ENCODE data around the gene OGFRL1.

Gene OGFRL1

GRCh38 chr6:71321314-71321713 lies 32.7 kb downstream of the OGFRL1 start:
- Histone ChIP-seq H3K27me3 (ENCODE audit: control insufficient read depth, insufficient read depth, low read length) (no peaks in the 10 kb centered on the region), H3K9ac (ENCODE audit: low read length) (no peak overlapping the region), H3K4me1 (ENCODE audit: control insufficient read depth, insufficient read depth, low read length) (no peaks in the 10 kb centered on the region), H3K4me3 (ENCODE audit: low read length) (no peak overlapping the region), H3K27ac (ENCODE audit: low read depth, low read length) (no peak overlapping the region), H3K36me3 (ENCODE audit: control insufficient read depth, insufficient read depth, low read length) (no peaks in the 10 kb centered on the region)

GRCh38 chr6:71324194-71324785 lies 35.7 kb downstream of the OGFRL1 start:
- Histone ChIP-seq H3K27ac (ENCODE audit: low read depth, low read length) (no peak overlapping the region), H3K9ac (ENCODE audit: low read length) (no peak overlapping the region), H3K4me3 (ENCODE audit: low read length) (no peak overlapping the region), H3K36me3 (ENCODE audit: control insufficient read depth, insufficient read depth, low read length) (no peaks in the 10 kb centered on the region), H3K27me3 (ENCODE audit: control insufficient read depth, insufficient read depth, low read length) (no peaks in the 10 kb centered on the region), H3K4me1 (ENCODE audit: control insufficient read depth, insufficient read depth, low read length) (no peaks in the 10 kb centered on the region)

- no peak overlapping the region for H3K27ac ChIP-seq (ENCODE audit: low read depth, low read length)
- no peak overlapping the region for H3K9ac ChIP-seq (ENCODE audit: low read length)
- no peak overlapping the region for H3K4me3 ChIP-seq (ENCODE audit: low read length)
- H3K36me3 ChIP-seq (ENCODE audit: control insufficient read depth, insufficient read depth, low read length), result no peaks in the 10 kb centered on the region
- no peaks in the 10 kb centered on the region for H3K4me1 ChIP-seq (ENCODE audit: control insufficient read depth, insufficient read depth, low read length)
- H3K27me3 ChIP-seq (ENCODE audit: control insufficient read depth, insufficient read depth, low read length), result no peaks in the 10 kb centered on the region
Measured at GRCh38 chr6:71326611-71327010, 38.0 kb downstream of the OGFRL1 start.

GRCh38 chr6:71330501-71330900 lies 41.9 kb downstream of the OGFRL1 start:
- Histone ChIP-seq H3K4me1 (ENCODE audit: control insufficient read depth, insufficient read depth, low read length) (no peaks in the 10 kb centered on the region), H3K27me3 (ENCODE audit: control insufficient read depth, insufficient read depth, low read length) (no peaks in the 10 kb centered on the region)

GRCh38 chr6:71332012-71332411 lies 43.4 kb downstream of the OGFRL1 start:
- Histone ChIP-seq H3K27ac (ENCODE audit: low read depth, low read length) (no peak overlapping the region), H3K36me3 (ENCODE audit: control insufficient read depth, insufficient read depth, low read length) (no peaks in the 10 kb centered on the region), H3K4me1 (ENCODE audit: control insufficient read depth, insufficient read depth, low read length) (no peaks in the 10 kb centered on the region), H3K27me3 (ENCODE audit: control insufficient read depth, insufficient read depth, low read length) (no peaks in the 10 kb centered on the region), H3K4me3 (ENCODE audit: low read length) (no peak overlapping the region), H3K9ac (ENCODE audit: low read length) (no peak overlapping the region)

More at GRCh38 chr6:71330501-71330900, 41.9 kb downstream of the OGFRL1 start:
- Histone ChIP-seq H3K27ac (ENCODE audit: low read depth, low read length) (no peak overlapping the region), H3K4me3 (ENCODE audit: low read length) (no peak overlapping the region), H3K9ac (ENCODE audit: low read length) (no peak overlapping the region), H3K36me3 (ENCODE audit: control insufficient read depth, insufficient read depth, low read length) (no peaks in the 10 kb centered on the region)

- Histone ChIP-seq H3K27ac (ENCODE audit: low read depth, low read length) (no peak overlapping the region), H3K4me3 (ENCODE audit: low read length) (no peak overlapping the region), H3K4me1 (ENCODE audit: control insufficient read depth, insufficient read depth, low read length) (no peaks in the 10 kb centered on the region), H3K27me3 (ENCODE audit: control insufficient read depth, insufficient read depth, low read length) (no peaks in the 10 kb centered on the region), H3K9ac (ENCODE audit: low read length) (no peak overlapping the region), H3K36me3 (ENCODE audit: control insufficient read depth, insufficient read depth, low read length) (no peaks in the 10 kb centered on the region)
Measured at GRCh38 chr6:71333050-71333449, 44.4 kb downstream of the OGFRL1 start.

- Histone ChIP-seq H3K27me3 (ENCODE audit: control insufficient read depth, insufficient read depth, low read length) (no peaks in the 10 kb centered on the region), H3K36me3 (ENCODE audit: control insufficient read depth, insufficient read depth, low read length) (no peaks in the 10 kb centered on the region), H3K4me3 (ENCODE audit: low read length) (no peak overlapping the region), H3K4me1 (ENCODE audit: control insufficient read depth, insufficient read depth, low read length) (no peaks in the 10 kb centered on the region), H3K27ac (ENCODE audit: low read depth, low read length) (no peak overlapping the region), H3K9ac (ENCODE audit: low read length) (no peak overlapping the region)
Measured at GRCh38 chr6:71333697-71334096, 45.1 kb downstream of the OGFRL1 start.

- H3K36me3 ChIP-seq (ENCODE audit: control insufficient read depth, insufficient read depth, low read length), result no peaks in the 10 kb centered on the region
- no peaks in the 10 kb centered on the region for H3K27me3 ChIP-seq (ENCODE audit: control insufficient read depth, insufficient read depth, low read length)
- H3K4me1 ChIP-seq (ENCODE audit: control insufficient read depth, insufficient read depth, low read length), result no peaks in the 10 kb centered on the region
- no peak overlapping the region for H3K4me3 ChIP-seq (ENCODE audit: low read length)
- no peak overlapping the region for H3K9ac ChIP-seq (ENCODE audit: low read length)
- no peak overlapping the region for H3K27ac ChIP-seq (ENCODE audit: low read depth, low read length)
Measured at GRCh38 chr6:71334768-71335167, 46.2 kb downstream of the OGFRL1 start.

GRCh38 chr6:71335544-71335943 lies 46.9 kb downstream of the OGFRL1 start:
- H3K27me3 ChIP-seq (ENCODE audit: control insufficient read depth, insufficient read depth, low read length), result no peaks in the 10 kb centered on the region
- no peak overlapping the region for H3K9ac ChIP-seq (ENCODE audit: low read length)
- no peaks in the 10 kb centered on the region for H3K4me1 ChIP-seq (ENCODE audit: control insufficient read depth, insufficient read depth, low read length)
- no peak overlapping the region for H3K4me3 ChIP-seq (ENCODE audit: low read length)
- H3K36me3 ChIP-seq (ENCODE audit: control insufficient read depth, insufficient read depth, low read length), result no peaks in the 10 kb centered on the region
- no peak overlapping the region for H3K27ac ChIP-seq (ENCODE audit: low read depth, low read length)

GRCh38 chr6:71336901-71337300 lies 48.3 kb downstream of the OGFRL1 start:
- H3K4me1 ChIP-seq (ENCODE audit: control insufficient read depth, insufficient read depth, low read length), result no peaks in the 10 kb centered on the region
- H3K36me3 ChIP-seq (ENCODE audit: control insufficient read depth, insufficient read depth, low read length), result no peaks in the 10 kb centered on the region
- H3K4me3 ChIP-seq (ENCODE audit: low read length), result no peak overlapping the region

GRCh38 chr6:71338540-71339316 lies 50.1 kb downstream of the OGFRL1 start:
- Histone ChIP-seq H3K27ac (ENCODE audit: low read depth, low read length) (no peak overlapping the region), H3K9ac (ENCODE audit: low read length) (no peak overlapping the region), H3K4me3 (ENCODE audit: low read length) (no peak overlapping the region), H3K36me3 (ENCODE audit: control insufficient read depth, insufficient read depth, low read length) (no peaks in the 10 kb centered on the region), H3K27me3 (ENCODE audit: control insufficient read depth, insufficient read depth, low read length) (no peaks in the 10 kb centered on the region), H3K4me1 (ENCODE audit: control insufficient read depth, insufficient read depth, low read length) (no peaks in the 10 kb centered on the region)

More at GRCh38 chr6:71336901-71337300, 48.3 kb downstream of the OGFRL1 start:
- H3K27me3 ChIP-seq (ENCODE audit: control insufficient read depth, insufficient read depth, low read length), result no peaks in the 10 kb centered on the region
- H3K9ac ChIP-seq (ENCODE audit: low read length), result no peak overlapping the region
- no peak overlapping the region for H3K27ac ChIP-seq (ENCODE audit: low read depth, low read length)

GRCh38 chr6:71342772-71343171 lies 54.2 kb downstream of the OGFRL1 start:
- Histone ChIP-seq H3K27ac (ENCODE audit: low read depth, low read length) (no peak overlapping the region), H3K4me1 (ENCODE audit: control insufficient read depth, insufficient read depth, low read length) (no peaks in the 10 kb centered on the region), H3K9ac (ENCODE audit: low read length) (no peak overlapping the region)

More at GRCh38 chr6:71342772-71343171, 54.2 kb downstream of the OGFRL1 start:
- Histone ChIP-seq H3K4me3 (ENCODE audit: low read length) (no peak overlapping the region), H3K27me3 (ENCODE audit: control insufficient read depth, insufficient read depth, low read length) (no peaks in the 10 kb centered on the region), H3K36me3 (ENCODE audit: control insufficient read depth, insufficient read depth, low read length) (no peaks in the 10 kb centered on the region)
